HG03432 (cell line): Measurements from ENCODE around the gene TP53BP2.

Source experiments
- ATAC-seq: cut with Tn5 transposase; IDR thresholded peaks from one replicate; pipeline ENCODE4 v1.9.1; 2021; ENCODE audit warnings: mild to moderate bottlenecking, moderate library complexity; ENCODE audit not compliant: unreplicated experiment

Gene TP53BP2

GRCh38 chr1:223802032-223802431 is 43.7 kb downstream of the TP53BP2 start:
- no peak for ATAC-seq

- ATAC-seq = no peak
Observed at GRCh38 chr1:223796210-223796609, 49.5 kb downstream of the TP53BP2 start.

GRCh38 chr1:223794136-223794880 is 51.4 kb downstream of the TP53BP2 start:
- ATAC-seq = no peak

GRCh38 chr1:223793716-223794115 is 52.0 kb downstream of the TP53BP2 start:
- no peak for ATAC-seq

GRCh38 chr1:223792046-223792445 is 53.7 kb downstream of the TP53BP2 start:
- no peak for ATAC-seq

- ATAC-seq = no peak
Observed at GRCh38 chr1:223788746-223789415, 56.9 kb downstream of the TP53BP2 start.

- ATAC-seq = no peak
Observed at GRCh38 chr1:223785808-223786207, 59.9 kb downstream of the TP53BP2 start.

GRCh38 chr1:223784541-223784940 is 61.2 kb downstream of the TP53BP2 start:
- ATAC-seq = no peak

- no peak for ATAC-seq
Observed at GRCh38 chr1:223783676-223784075, 62.1 kb downstream of the TP53BP2 start.

- no peak for ATAC-seq
Observed at GRCh38 chr1:223780949-223781348, 64.8 kb downstream of the TP53BP2 start.

- ATAC-seq = no peak
Observed at GRCh38 chr1:223780318-223780717, 65.4 kb downstream of the TP53BP2 start.

- no peak for ATAC-seq
Observed at GRCh38 chr1:223776826-223777454, 68.8 kb downstream of the TP53BP2 start.

- peak; percentile 78 for ATAC-seq
Observed at GRCh38 chr1:223776075-223776814, 69.5 kb downstream of the TP53BP2 start.

GRCh38 chr1:223775711-223776074 is 70.1 kb downstream of the TP53BP2 start:
- no peak for ATAC-seq

- no peak for ATAC-seq
Observed at GRCh38 chr1:223775054-223775453, 70.7 kb downstream of the TP53BP2 start.

- ATAC-seq = no peak
Observed at GRCh38 chr1:223774134-223774814, 71.5 kb downstream of the TP53BP2 start.

GRCh38 chr1:223772771-223773160 is 73.0 kb downstream of the TP53BP2 start:
- ATAC-seq = no peak

GRCh38 chr1:223771814-223772770 is 73.7 kb downstream of the TP53BP2 start:
- ATAC-seq = peak; percentile 33

GRCh38 chr1:223771469-223771813 is 74.3 kb downstream of the TP53BP2 start:
- peak; percentile 39 for ATAC-seq
